Measurements from ENCODE around the gene INPP4A. TPM values are rescaled to one million over a fixed set of nuclear protein-coding genes. Genes with fewer than 3 reads are reported as not detected.

INPP4A gene
- total and polyA plus RNA-seq, 8 donors = 4.0 to 13.4 (median 7.3) TPM

GRCh38 chr2:98564541-98565132, 120.0 kb downstream of the INPP4A start:
- DNase-seq = no peak
- intact Hi-C loops (cut with DNase I) = no loop called here
- WGBS, 2 donors = 87 to 91% methylated on average over 17 of the region's 17 CpGs

GRCh38 chr2:98565286-98565860, 120.7 kb downstream of the INPP4A start:
- FAIRE-seq = no peak
- ATAC-seq = no peak
- no peaks in the 10 kb centered on the region for H3K9me3 ChIP-seq
- no peaks in the 10 kb centered on the region for H3K27me3 ChIP-seq
- H3K4me1 ChIP-seq = no peaks in the 10 kb centered on the region
- no peak for TF ChIP-seq CTCF (IDR thresholded peaks at IDR 0.05)
- DNase-seq = no peak
- H3K27ac ChIP-seq = no peak overlapping the region
- 91% methylated on average over 9 of the region's 9 CpGs for WGBS, 2 donors
- H3K4me3 ChIP-seq = no peak overlapping the region
- H3K36me3 ChIP-seq = peaks cover 0 to 12% (median 0%) of the 10 kb centered on the region in 3 donors
- intact Hi-C loops (cut with DNase I) = no loop called here

More at GRCh38 chr2:98564541-98565132, 120.0 kb downstream of the INPP4A start:
- no peak overlapping the region for H3K27ac ChIP-seq
- FAIRE-seq (no peak), ATAC-seq (no peak)
- no peaks in the 10 kb centered on the region for H3K27me3 ChIP-seq
- no peak for TF ChIP-seq CTCF (IDR thresholded peaks at IDR 0.05)
- no peak overlapping the region for H3K4me3 ChIP-seq
- no peaks in the 10 kb centered on the region for H3K4me1 ChIP-seq
- peaks cover 0 to 12% (median 0%) of the 10 kb centered on the region in 3 donors for H3K36me3 ChIP-seq
- H3K9me3 ChIP-seq = no peaks in the 10 kb centered on the region

GRCh38 chr2:98565941-98566340, 121.3 kb downstream of the INPP4A start:
- 91 to 93% methylated on average over 19 of the region's 19 CpGs for WGBS, 2 donors
- H3K9me3 ChIP-seq = no peaks in the 10 kb centered on the region
- H3K27ac ChIP-seq = no peak overlapping the region
- H3K36me3 ChIP-seq = peaks cover 0 to 12% (median 0%) of the 10 kb centered on the region in 3 donors
- no peaks in the 10 kb centered on the region for H3K4me1 ChIP-seq
- no peak for TF ChIP-seq CTCF (IDR thresholded peaks at IDR 0.05)
- ATAC-seq (no peak), DNase-seq (no peak), FAIRE-seq (no peak)
- H3K4me3 ChIP-seq = no peak overlapping the region
- H3K27me3 ChIP-seq = no peaks in the 10 kb centered on the region
- intact Hi-C loops (cut with DNase I) = no loop called here

GRCh38 chr2:98568161-98568956, 123.7 kb downstream of the INPP4A start:
- peaks cover 0 to 12% (median 0%) of the 10 kb centered on the region in 3 donors for H3K36me3 ChIP-seq
- ATAC-seq (no peak), DNase-seq (no peak), FAIRE-seq (no peak)
- intact Hi-C loops (cut with DNase I) = no loop called here
- no peaks in the 10 kb centered on the region for H3K9me3 ChIP-seq
- no peak overlapping the region for H3K27ac ChIP-seq
- WGBS, 2 donors = 87 to 92% methylated on average over 11 of the region's 11 CpGs
- TF ChIP-seq CTCF (IDR thresholded peaks at IDR 0.05) = no peak
- H3K4me1 ChIP-seq = no peaks in the 10 kb centered on the region
- H3K27me3 ChIP-seq = no peaks in the 10 kb centered on the region
- no peak overlapping the region for H3K4me3 ChIP-seq

All from pancreas (tissue), 10 donors.